Thyroid gland (tissue), 4 donors: ENCODE data around the gene MCF2L.

Experiments used
- POLR2A ChIP-seq, 2 donors: fragments of 450-650 bp; IDR thresholded peaks; one replicate each; pipeline ENCODE4 v1.6.1; 2017; ENCODE audit warnings: antibody characterized with exemption in 2 of 2, mild to moderate bottlenecking in 2 of 2, moderate library complexity in 1 of 2
- TF ChIP-seq, protein P1 (sequence below), 6 experiments: fragments of 200-600 bp in 3 of 6; fragments of 450-650 bp in 3 of 6; sonication (generic) in 3 of 6; IDR thresholded peaks; one replicate each; pipeline ENCODE4 v1.5.1; 2016 to 2019; ENCODE audit warnings: antibody characterized with exemption in 6 of 6, mild to moderate bottlenecking in 2 of 6, inconsistent platforms in 1 of 6, moderate library complexity in 1 of 6

DNA sequence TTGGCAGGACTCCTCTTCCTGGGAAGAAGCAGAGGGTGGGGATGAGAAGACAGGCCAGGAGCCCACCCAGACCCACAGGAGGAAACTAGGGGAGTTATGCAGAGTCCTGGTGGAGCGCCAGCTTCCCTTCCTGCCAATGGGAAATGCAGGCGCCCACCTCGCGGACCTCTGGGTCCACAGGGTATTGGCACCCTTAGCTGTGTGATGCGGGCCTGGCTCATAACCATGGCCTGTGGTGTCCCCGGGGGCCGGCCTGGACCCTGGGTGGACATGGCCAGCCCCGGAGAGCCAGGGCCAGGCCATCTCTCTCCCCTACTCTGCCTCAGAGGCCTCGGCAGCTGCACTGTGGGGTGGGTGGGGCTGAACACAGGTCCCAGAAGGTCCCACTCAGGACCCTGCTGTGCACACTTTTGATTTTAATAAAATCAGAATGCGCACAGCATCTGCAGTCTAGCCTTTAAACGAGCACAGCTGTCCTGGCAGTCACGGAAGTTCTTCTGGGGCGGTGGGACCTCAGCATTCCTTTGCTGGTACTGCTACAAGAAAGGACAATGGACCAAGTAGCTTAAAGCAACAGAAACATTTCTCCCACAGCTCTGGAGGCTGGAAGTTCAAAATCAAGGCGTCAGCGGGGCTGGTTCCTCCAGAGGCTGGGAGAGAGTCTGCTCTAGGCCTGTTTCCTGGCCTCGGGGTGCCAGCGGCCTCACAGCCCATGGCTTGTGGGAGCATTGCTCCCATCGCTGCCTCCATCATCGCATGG is 155.4 kb downstream of the MCF2L start:
- TF ChIP-seq, protein P1, sequence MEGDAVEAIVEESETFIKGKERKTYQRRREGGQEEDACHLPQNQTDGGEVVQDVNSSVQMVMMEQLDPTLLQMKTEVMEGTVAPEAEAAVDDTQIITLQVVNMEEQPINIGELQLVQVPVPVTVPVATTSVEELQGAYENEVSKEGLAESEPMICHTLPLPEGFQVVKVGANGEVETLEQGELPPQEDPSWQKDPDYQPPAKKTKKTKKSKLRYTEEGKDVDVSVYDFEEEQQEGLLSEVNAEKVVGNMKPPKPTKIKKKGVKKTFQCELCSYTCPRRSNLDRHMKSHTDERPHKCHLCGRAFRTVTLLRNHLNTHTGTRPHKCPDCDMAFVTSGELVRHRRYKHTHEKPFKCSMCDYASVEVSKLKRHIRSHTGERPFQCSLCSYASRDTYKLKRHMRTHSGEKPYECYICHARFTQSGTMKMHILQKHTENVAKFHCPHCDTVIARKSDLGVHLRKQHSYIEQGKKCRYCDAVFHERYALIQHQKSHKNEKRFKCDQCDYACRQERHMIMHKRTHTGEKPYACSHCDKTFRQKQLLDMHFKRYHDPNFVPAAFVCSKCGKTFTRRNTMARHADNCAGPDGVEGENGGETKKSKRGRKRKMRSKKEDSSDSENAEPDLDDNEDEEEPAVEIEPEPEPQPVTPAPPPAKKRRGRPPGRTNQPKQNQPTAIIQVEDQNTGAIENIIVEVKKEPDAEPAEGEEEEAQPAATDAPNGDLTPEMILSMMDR (IDR thresholded peaks at IDR 0.05), result no peak
- no peak for TF ChIP-seq POLR2A (IDR thresholded peaks at IDR 0.05)
